Right renal pelvis (tissue), 4 donors: ENCODE measurements around the gene ENTREP3. TPM values are rescaled to one million over a fixed set of nuclear protein-coding genes. Genes with fewer than 3 reads are reported as not detected.

Experiments used
- DNase-seq, 4 donors: peaks; one replicate each; pipeline ENCODE4 v3.0.0-alpha.2; 2013; ENCODE audit warnings: low read depth in 4 of 4, low spot score in 3 of 4, missing footprints in 1 of 4
- polyA plus RNA-seq, 4 donors: library from polyadenylated mRNA; unstranded; fragments of 120-200 nt; gene quantifications; one replicate each; pipeline ENCODE4 v1.2.1, GENCODE V29; 2013; ENCODE audit not compliant: insufficient read length in 4 of 4

The ENTREP3 gene
- polyA plus RNA-seq, 4 donors = 20.8 to 32.3 (median 24.8) TPM

DNA sequence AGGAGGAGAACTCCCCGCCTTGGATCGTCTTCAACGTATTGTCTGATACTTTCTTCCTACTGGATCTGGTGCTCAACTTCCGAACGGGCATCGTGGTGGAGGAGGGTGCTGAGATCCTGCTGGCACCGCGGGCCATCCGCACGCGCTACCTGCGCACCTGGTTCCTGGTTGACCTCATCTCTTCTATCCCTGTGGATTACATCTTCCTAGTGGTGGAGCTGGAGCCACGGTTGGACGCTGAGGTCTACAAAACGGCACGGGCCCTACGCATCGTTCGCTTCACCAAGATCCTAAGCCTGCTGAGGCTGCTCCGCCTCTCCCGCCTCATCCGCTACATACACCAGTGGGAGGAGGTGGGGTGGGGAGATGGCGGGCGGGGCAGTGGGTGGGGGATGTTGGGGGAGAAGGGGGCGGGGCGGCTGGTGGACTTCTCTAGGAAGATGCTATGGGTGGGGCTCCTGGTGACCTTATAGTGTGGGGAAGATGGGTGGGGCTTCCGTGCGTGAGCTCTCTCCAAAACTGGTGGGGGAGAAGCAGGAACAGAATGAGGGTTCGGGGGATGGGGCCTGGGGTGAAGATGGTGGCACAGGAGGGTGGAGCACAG is 27.3 kb upstream of the ENTREP3 start:
- no peak for DNase-seq

DNA sequence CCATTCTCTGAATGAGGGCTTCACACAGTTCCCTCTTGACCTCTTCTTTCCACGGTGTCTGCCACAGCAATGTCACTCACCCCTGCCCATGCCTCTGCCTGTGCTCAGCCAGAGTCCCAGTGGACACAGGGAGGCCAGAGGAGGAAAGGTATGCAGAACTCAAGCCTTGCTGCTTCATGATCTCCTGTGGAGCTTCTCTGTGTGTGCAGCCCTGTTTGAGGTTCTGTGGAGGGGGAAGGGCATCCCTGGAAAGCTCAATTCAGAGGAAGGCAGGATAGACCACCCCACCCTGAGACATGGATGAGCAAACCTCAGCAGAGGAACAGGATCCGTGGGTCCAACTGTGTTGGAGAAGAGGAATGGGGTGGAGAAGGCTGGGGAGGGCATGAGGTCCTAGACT is 24.0 kb upstream of the ENTREP3 start:
- DNase-seq = no peak

DNA sequence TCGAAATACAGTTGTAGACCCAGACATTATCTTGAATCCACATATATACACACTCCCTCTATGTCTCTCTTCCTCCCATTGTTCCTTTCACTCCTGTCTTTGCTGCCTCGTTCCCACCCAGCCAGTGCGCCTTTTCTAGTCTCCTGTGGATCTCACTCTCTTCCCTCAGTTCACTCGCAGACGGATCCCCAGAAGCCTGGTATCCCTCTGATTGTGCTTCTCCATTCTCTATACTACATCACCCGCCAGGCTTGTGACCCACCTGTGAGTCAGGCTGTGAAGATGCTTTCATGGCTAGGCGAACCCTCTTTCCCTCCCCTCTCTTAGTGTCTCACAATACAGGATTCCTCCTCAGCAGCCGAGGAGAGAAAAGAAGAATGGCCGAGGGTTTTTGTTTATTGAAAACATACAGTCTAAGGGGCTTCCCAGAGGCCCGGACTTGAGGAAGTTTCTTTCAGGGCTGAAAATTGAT is 23.4 kb upstream of the ENTREP3 start:
- DNase-seq = no peak

- peak in 2 of 4 donors; percentile 60 to 66 for DNase-seq
Measured at GRCh38 chr1:155277902-155278688, 22.8 kb upstream of the ENTREP3 start.

- peak; percentile 95 to 97 (median 96) for DNase-seq
Measured at GRCh38 chr1:155277070-155277901, 22.0 kb upstream of the ENTREP3 start, which contains the start of gene HCN3. Gene HCN3 (plus strand): TSS chr1:155277463. CDS start chr1:155277591, 128 bp downstream.

- peak; percentile 89 to 91 (median 90) for DNase-seq
Measured at GRCh38 chr1:155273343-155274245, 18.3 kb upstream of the ENTREP3 start, which contains the start of gene CLK2. Gene CLK2 (minus strand): TSS chr1:155273504. CDS start chr1:155270977, 2,527 bp downstream.

DNA sequence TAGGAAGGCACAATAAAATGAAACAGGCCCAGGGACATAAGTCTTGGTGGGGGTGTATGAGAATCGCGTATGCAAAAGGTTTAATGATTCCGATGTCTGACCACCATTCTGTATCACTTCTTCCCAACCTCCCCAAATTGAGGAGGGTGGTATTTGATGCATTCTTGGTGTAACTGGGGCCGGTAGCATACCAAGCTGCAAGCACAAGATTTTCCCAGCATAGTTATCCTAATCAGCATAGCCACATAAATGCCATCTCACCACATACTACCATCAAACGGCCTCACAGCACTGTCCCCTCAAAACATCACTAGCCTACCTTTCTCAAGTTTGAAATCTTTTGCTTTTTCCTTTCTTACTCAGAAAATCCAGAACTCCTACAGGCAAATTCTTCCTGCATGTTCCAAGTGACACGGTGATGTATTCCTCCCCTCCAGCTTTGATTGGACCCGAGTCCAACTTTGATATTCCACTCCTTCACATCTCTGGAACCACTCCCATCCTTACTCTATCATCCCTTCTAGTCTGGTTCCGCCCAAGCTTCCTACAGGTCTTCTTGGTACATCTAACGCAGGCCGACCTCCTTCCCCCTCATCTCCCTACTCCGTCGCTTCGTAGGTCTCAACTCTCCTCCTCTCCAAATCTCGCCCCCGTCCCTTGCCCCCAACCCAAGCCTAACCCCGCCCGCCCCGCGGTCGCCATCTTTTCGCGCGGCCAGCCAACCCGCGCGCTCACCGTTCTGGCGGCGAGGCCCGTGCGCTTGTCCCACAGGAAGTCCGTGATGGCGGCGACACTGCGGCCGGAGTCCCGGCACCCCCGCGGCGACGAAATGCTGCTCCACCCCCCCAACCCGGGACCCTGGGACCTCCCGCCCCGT is 17.4 kb upstream of the ENTREP3 start:
- no peak for DNase-seq

DNA sequence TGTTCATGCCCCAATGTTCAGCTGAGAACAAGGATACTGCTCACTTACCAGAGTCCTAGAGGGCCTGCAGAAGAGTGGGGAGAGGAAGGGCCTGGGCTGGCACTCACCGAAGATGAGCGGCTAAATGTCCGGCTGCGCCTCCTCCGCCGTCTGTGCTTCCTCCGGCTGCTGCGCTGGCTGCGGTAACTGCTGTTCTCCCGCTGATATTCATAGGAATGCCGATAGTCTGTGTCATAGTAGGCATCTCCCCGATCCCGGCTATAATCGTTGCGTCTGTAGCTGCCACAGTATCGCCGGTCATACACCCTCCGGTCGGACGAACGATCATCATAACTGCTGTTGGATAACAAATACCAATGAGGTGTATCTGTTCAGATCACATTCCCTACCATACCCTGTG is 14.1 kb upstream of the ENTREP3 start:
- DNase-seq = no peak

DNA sequence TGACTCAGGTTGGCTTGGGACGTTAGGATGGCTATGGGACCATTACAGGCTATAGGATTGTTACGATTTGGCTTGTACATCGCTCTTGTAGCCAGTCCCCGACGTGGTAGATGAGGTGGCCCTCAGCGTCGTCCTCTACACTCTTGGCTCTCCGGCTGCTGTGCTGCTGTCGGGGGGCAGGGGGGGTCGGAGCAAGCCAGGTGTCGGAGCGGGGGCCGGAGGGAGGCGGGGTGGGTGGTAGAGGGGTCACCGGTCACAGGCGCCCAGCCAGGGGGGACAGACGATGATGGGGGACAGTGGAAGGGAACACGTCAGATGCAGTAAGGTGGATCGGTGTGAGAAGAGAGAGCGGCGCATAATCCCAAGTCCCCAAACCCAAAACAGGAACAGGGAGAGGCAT is 13.3 kb upstream of the ENTREP3 start:
- DNase-seq = no peak

DNA sequence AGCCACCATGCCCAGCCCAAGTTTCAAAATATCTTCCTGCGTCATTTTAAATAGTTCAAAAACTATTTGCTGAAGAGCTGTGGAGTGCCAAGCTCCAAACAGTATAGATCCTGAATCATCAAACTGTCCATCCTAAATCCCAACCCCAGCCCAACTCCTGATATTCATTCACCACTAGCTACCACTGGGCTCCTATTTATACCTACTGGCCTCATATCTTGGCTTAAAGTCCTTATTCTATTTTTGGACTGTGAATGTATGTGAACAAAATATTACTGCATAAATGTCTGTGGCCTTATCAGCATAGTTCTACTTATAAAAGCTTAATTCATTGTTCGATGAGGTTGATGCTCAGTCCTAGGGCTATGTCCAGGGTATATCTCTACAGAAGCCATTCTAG is 12.1 kb upstream of the ENTREP3 start:
- no peak for DNase-seq

GRCh38 chr1:155266553-155266952 is 11.3 kb upstream of the ENTREP3 start:
- no peak for DNase-seq

GRCh38 chr1:155263067-155263466 is 7.8 kb upstream of the ENTREP3 start:
- DNase-seq = no peak

- peak in 3 of 4 donors; percentile 95 to 96 (median 95) for DNase-seq
Measured at GRCh38 chr1:155261852-155262673, 6.8 kb upstream of the ENTREP3 start, which contains the start of gene SCAMP3. Gene SCAMP3 (minus strand): TSS chr1:155262360. CDS start chr1:155262151, 209 bp downstream.

DNA sequence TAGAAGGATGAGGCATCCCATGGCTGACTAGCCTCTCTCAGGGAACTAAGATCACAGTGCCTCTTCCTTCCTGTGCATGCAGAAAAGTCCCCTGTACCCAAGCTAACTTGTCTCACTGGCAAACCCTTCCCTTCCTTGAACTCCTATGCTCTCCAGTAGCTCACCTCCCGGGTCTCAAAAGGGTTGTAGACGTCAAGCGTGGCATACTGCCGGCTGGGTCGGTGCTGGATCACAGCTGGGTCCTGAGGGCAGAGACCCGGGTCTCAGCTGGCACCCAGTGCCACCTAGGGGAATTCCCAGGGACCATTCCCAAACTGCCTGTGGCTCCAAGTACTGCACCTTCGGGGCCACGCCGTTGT is 6.2 kb upstream of the ENTREP3 start:
- no peak for DNase-seq

DNA sequence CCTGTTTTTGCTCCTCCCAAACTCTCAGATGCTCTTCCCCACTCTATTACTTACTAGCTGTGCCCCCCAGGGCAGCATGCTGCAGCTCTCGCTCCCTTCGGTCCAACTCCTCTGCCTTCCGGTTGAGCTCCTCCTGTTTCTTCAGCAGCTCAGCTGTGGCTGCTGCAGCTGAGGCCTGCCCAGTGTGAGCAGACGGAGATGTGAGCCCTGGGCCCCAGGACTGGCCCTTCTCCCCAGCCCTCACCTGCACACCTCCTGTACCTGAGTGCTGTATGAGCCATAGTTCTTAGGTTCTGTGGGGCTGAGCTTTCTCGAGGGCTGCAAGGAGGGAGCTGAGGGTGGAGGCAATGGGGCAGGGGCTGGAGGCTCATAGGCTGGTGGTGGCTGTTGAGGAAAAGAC is 5.0 kb upstream of the ENTREP3 start:
- no peak for DNase-seq

DNA sequence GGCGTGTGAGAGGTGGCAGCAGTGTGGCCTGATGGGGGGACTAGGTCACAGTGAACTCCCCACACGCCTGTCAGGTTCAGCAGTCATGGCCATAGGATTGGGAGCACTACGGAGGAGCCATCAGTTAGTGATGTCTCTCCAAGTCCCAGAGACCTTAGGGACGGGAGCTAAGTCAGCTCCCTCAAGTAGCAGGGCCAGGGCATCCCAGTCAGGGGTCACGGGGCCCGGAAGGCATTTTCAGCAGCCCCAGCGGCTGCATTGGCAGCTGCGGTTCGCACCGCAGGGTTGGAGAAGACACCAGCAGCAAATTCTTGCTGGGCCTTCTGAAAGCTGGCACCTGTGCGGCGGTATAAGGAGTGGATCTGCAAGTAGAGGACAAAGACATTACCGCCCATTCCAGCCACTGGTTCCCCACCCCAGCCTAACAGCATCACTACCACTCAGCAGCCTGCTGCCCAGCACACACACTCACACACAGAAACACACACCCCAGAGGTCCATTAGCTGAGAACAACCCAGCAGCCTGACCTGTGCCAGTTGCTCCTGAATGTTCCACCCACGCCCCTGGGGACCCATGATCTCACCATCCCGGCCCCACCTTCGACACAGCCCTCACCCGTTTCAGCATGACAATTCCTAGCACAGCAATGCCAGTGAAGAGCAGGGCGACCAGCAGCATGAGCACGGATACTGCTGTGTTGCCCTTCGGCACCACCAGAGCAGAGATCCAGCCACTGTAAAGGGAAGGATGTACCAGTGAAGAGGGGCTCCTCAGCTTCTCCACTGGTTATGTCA is 972 bp upstream of the ENTREP3 start:
- no peak for DNase-seq

DNA sequence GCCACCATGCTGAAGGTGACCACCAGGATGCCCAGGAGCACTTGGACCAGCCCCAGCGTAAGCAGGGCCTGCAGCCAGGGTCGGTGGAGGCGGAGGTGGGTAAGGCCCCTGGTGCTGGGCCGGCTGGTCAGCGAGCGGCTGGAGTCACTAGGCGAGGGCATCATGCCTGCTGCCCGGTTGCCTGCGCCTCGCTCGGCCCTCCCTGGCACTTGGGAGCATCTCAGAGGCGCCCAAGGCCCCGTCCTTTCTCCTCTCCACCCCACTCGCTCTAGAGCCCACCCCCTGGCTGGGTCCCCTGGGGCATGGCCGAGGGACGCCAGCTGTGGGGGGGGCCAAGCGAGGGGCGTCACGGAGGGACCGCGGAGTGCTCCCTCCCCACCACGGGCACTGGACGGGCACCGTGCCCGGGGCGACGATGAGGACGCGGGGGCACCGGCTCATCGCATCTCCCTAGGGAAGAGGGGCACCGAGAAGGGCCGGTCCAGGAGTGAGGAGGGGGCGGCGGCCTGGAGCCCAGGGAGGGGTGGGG is 505 bp downstream of the ENTREP3 start:
- no peak for DNase-seq
